Mesendoderm (in vitro differentiated cells): ENCODE results near the gene ATG2A.

ENCODE experiments used
- DNase-seq: peaks from one replicate; pipeline ENCODE4 v3.0.0; 2013
- H2AK5ac ChIP-seq: 2 replicates; pipeline ENCODE4 v1.6.1; 2013; ENCODE audit warnings: low read length, inconsistent platforms
- H2BK120ac ChIP-seq: 2 replicates; pipeline ENCODE4 v1.6.1; 2013; ENCODE audit warnings: low read depth, mild to moderate bottlenecking, low read length, moderate library complexity, mixed read lengths
- H2BK15ac ChIP-seq: replicated peaks from 2 replicates; pipeline ENCODE4 v1.6.1; 2013; ENCODE audit warnings: low read depth, mild to moderate bottlenecking, moderate library complexity
- H2BK5ac ChIP-seq: 2 replicates; pipeline ENCODE4 v1.6.1; 2013; ENCODE audit warnings: low read length, inconsistent platforms
- H3K18ac ChIP-seq: 2 replicates; pipeline ENCODE4 v1.6.1; 2013; ENCODE audit warnings: mild to moderate bottlenecking, low read length, mixed read lengths
- H3K23ac ChIP-seq: one replicate; pipeline ENCODE4 v1.6.1; 2013; ENCODE audit warnings: low read length
- H3K27ac ChIP-seq: 2 replicates; pipeline ENCODE4 v1.5.1; 2013; ENCODE audit warnings: low read depth, mild to moderate bottlenecking, inconsistent platforms, low read length, moderate library complexity
- H3K27me3 ChIP-seq: 2 replicates; pipeline ENCODE4 v1.6.1; 2013; ENCODE audit warnings: low read length, control low read depth, mild to moderate bottlenecking, inconsistent platforms; ENCODE audit not compliant: insufficient read depth, poor library complexity
- H3K36me3 ChIP-seq: 2 replicates; pipeline ENCODE4 v1.6.1; 2013; ENCODE audit warnings: low read length, inconsistent platforms; ENCODE audit not compliant: control insufficient read depth, insufficient read depth
- H3K4ac ChIP-seq: one replicate; pipeline ENCODE4 v1.6.1; 2013; ENCODE audit warnings: low read depth, mild to moderate bottlenecking, low read length, moderate library complexity
- H3K4me1 ChIP-seq: 2 replicates; pipeline ENCODE4 v1.6.1; 2013; ENCODE audit warnings: low read depth, low read length, inconsistent platforms; ENCODE audit not compliant: control insufficient read depth
- H3K4me2 ChIP-seq: 2 replicates; pipeline ENCODE4 v1.6.1; 2013; ENCODE audit warnings: low read length
- H3K4me3 ChIP-seq: 2 replicates; pipeline ENCODE4 v1.5.1; 2013; ENCODE audit warnings: mild to moderate bottlenecking, low read length
- H3K56ac ChIP-seq: one replicate; pipeline ENCODE4 v1.6.1; 2013; ENCODE audit warnings: low read length
- H3K79me1 ChIP-seq: 2 replicates; pipeline ENCODE4 v1.6.1; 2013; ENCODE audit warnings: low read length, inconsistent platforms
- H3K79me2 ChIP-seq: 2 replicates; pipeline ENCODE4 v1.6.1; 2013; ENCODE audit warnings: mild to moderate bottlenecking, low read length; ENCODE audit not compliant: control insufficient read depth, insufficient read depth
- H3K9ac ChIP-seq: 2 replicates; pipeline ENCODE4 v1.6.1; 2013; ENCODE audit warnings: low read length, inconsistent platforms
- H4K5ac ChIP-seq: one replicate; pipeline ENCODE4 v1.6.1; 2013; ENCODE audit warnings: low read length
- H4K8ac ChIP-seq: one replicate; pipeline ENCODE4 v1.6.1; 2013; ENCODE audit warnings: low read depth, mild to moderate bottlenecking, control low read depth, low read length, moderate library complexity
- WGBS: extraction: QIAGEN DNeasy Blood & Tissue Kit; methylation state at CpG from one replicate; pipeline ENCODE4 v1.1.7; 2013; ENCODE audit warnings: low lambda C conversion rate, missing lambda C conversion rate; ENCODE audit not compliant: insufficient coverage; ENCODE audit errors: extremely low coverage; 5-methylcytosine and 5-hydroxymethylcytosine counted together

Gene ATG2A

GRCh38 chr11:64850979-64851567 is 65.9 kb downstream of the ATG2A start:
- Histone ChIP-seq H3K79me2 (no peaks in the 10 kb centered on the region), H4K8ac (no peak overlapping the region), H3K56ac (no peak overlapping the region), H2BK120ac (no peak overlapping the region), H3K27ac (no peak overlapping the region), H3K9ac (no peak overlapping the region), H4K5ac (no peak overlapping the region), H2AK5ac (no peak overlapping the region), H2BK15ac (no peak overlapping the region), H3K27me3 (no peaks in the 10 kb centered on the region), H3K4ac (no peak overlapping the region), H3K79me1 (no peaks in the 10 kb centered on the region), H3K4me3 (no peak overlapping the region), H3K18ac (no peak overlapping the region), H2BK5ac (no peak overlapping the region), H3K4me2 (no peak overlapping the region), H3K23ac (no peak overlapping the region), H3K36me3 (no peaks in the 10 kb centered on the region), H3K4me1 (no peaks in the 10 kb centered on the region)
- no CpG with 5 or more reads among the region's 13 CpGs for WGBS
- no peak for DNase-seq

- no peak overlapping the region for H3K27ac ChIP-seq
- H2BK120ac ChIP-seq, result no peak overlapping the region
- no peaks in the 10 kb centered on the region for H3K4me1 ChIP-seq
- H3K9ac ChIP-seq, result no peak overlapping the region
- no peak overlapping the region for H4K8ac ChIP-seq
- no peak overlapping the region for H3K4me2 ChIP-seq
- H4K5ac ChIP-seq, result no peak overlapping the region
- no peak for DNase-seq
- H3K56ac ChIP-seq, result no peak overlapping the region
- H3K23ac ChIP-seq, result no peak overlapping the region
- WGBS, result no CpG with 5 or more reads among the region's 19 CpGs
- no peaks in the 10 kb centered on the region for H3K27me3 ChIP-seq
- no peak overlapping the region for H2BK5ac ChIP-seq
- no peak overlapping the region for H3K18ac ChIP-seq
- H3K79me2 ChIP-seq, result no peaks in the 10 kb centered on the region
- no peaks in the 10 kb centered on the region for H3K36me3 ChIP-seq
- no peak overlapping the region for H3K4ac ChIP-seq
- no peak overlapping the region for H3K4me3 ChIP-seq
- H2AK5ac ChIP-seq, result no peak overlapping the region
- no peaks in the 10 kb centered on the region for H3K79me1 ChIP-seq
- no peak overlapping the region for H2BK15ac ChIP-seq
These were observed 67.2 kb downstream of the ATG2A start for GRCh38 chr11:64849598-64850356.

GRCh38 chr11:64848826-64849597 is 68.0 kb downstream of the ATG2A start:
- H3K27me3 ChIP-seq, result no peaks in the 10 kb centered on the region
- H4K8ac ChIP-seq, result no peak overlapping the region
- H3K18ac ChIP-seq, result no peak overlapping the region
- H2BK120ac ChIP-seq, result no peak overlapping the region
- H2AK5ac ChIP-seq, result no peak overlapping the region
- no peak overlapping the region for H3K23ac ChIP-seq
- H3K4me1 ChIP-seq, result no peaks in the 10 kb centered on the region
- no peak overlapping the region for H3K9ac ChIP-seq
- no peaks in the 10 kb centered on the region for H3K36me3 ChIP-seq
- H3K27ac ChIP-seq, result no peak overlapping the region
- peak; percentile 58 for DNase-seq
- no peak overlapping the region for H4K5ac ChIP-seq
- no peak overlapping the region for H2BK5ac ChIP-seq
- no peaks in the 10 kb centered on the region for H3K79me2 ChIP-seq
- no peak overlapping the region for H3K56ac ChIP-seq
- WGBS, result no CpG with 5 or more reads among the region's 16 CpGs
- H2BK15ac ChIP-seq, result no peak overlapping the region
- no peak overlapping the region for H3K4me2 ChIP-seq
- no peak overlapping the region for H3K4me3 ChIP-seq
- peaks cover under 1% of the 10 kb centered on the region for H3K79me1 ChIP-seq
- no peak overlapping the region for H3K4ac ChIP-seq

GRCh38 chr11:64848214-64848825 is 68.7 kb downstream of the ATG2A start:
- no peak overlapping the region for H4K5ac ChIP-seq
- no peak for DNase-seq

GRCh38 chr11:64846998-64847666 is 69.9 kb downstream of the ATG2A start:
- no peaks in the 10 kb centered on the region for H3K79me2 ChIP-seq
- peaks cover 11% of the 10 kb centered on the region for H3K4me1 ChIP-seq
- DNase-seq, result peak; percentile 97
- no peak overlapping the region for H3K9ac ChIP-seq
- H3K23ac ChIP-seq, result no peak overlapping the region
- H3K4me2 ChIP-seq, result no peak overlapping the region
- no peak overlapping the region for H2BK15ac ChIP-seq
- no peak overlapping the region for H3K56ac ChIP-seq
- no CpG with 5 or more reads among the region's 13 CpGs for WGBS
- no peak overlapping the region for H3K27ac ChIP-seq
- no peaks in the 10 kb centered on the region for H3K36me3 ChIP-seq
- no peak overlapping the region for H4K5ac ChIP-seq
- H3K79me1 ChIP-seq, result peaks cover 4% of the 10 kb centered on the region
- H2AK5ac ChIP-seq, result no peak overlapping the region
- H3K18ac ChIP-seq, result no peak overlapping the region
- H3K4me3 ChIP-seq, result no peak overlapping the region
- no peak overlapping the region for H2BK120ac ChIP-seq
- H3K4ac ChIP-seq, result no peak overlapping the region
- H4K8ac ChIP-seq, result no peak overlapping the region
- H2BK5ac ChIP-seq, result no peak overlapping the region
- no peaks in the 10 kb centered on the region for H3K27me3 ChIP-seq

More at GRCh38 chr11:64848214-64848825, 68.7 kb downstream of the ATG2A start:
- Histone ChIP-seq H3K23ac (no peak overlapping the region), H3K27me3 (no peaks in the 10 kb centered on the region), H2BK5ac (no peak overlapping the region), H3K9ac (no peak overlapping the region), H3K56ac (peak overlapping the region; percentile 25), H2BK15ac (no peak overlapping the region), H3K4ac (no peak overlapping the region), H4K8ac (no peak overlapping the region), H3K79me2 (no peaks in the 10 kb centered on the region), H2BK120ac (no peak overlapping the region), H3K18ac (no peak overlapping the region), H3K79me1 (peaks cover 4% of the 10 kb centered on the region), H3K36me3 (no peaks in the 10 kb centered on the region), H3K4me2 (no peak overlapping the region), H2AK5ac (no peak overlapping the region), H3K4me3 (no peak overlapping the region), H3K27ac (no peak overlapping the region), H3K4me1 (peaks cover 4% of the 10 kb centered on the region)
- no CpG with 5 or more reads among the region's 6 CpGs for WGBS
